HG03025 (cell line): ENCODE results near the gene TBL3.
A peak's percentile ranks its signal among the peaks of the same experiment; 100 is the strongest.
"Not testable (repeated sequence)": the region's sequence is repeated elsewhere in the genome, so short reads cannot be mapped to it uniquely, and the experiment has no call there.

Experiments
- ATAC-seq: cut with Tn5 transposase; IDR thresholded peaks from one replicate; pipeline ENCODE4 v1.9.1; 2021; ENCODE audit warnings: mild to moderate bottlenecking, moderate library complexity; ENCODE audit not compliant: unreplicated experiment, low FRiP score

Gene TBL3

GRCh38 chr16:1942810-1943726, 28.8 kb upstream of the TBL3 start, which contains the start of gene MSRB1:
Gene MSRB1 (minus strand): TSS chr16:1943199. CDS start chr16:1943156, 43 bp downstream.
- peak; percentile 81 for ATAC-seq

- ATAC-seq = no peak
These were observed 27.1 kb upstream of the TBL3 start for GRCh38 chr16:1944612-1945199.

- ATAC-seq = no peak
These were observed 26.1 kb upstream of the TBL3 start for GRCh38 chr16:1945559-1946391.

- ATAC-seq = no peak
These were observed 25.1 kb upstream of the TBL3 start for GRCh38 chr16:1946495-1947368.

- ATAC-seq = no peak
These were observed 24.5 kb upstream of the TBL3 start for GRCh38 chr16:1947369-1947670.

GRCh38 chr16:1949507-1949906, 22.3 kb upstream of the TBL3 start:
- no peak for ATAC-seq

GRCh38 chr16:1950047-1950446, 21.8 kb upstream of the TBL3 start:
- ATAC-seq = no peak

GRCh38 chr16:1950559-1950958, 21.3 kb upstream of the TBL3 start:
- no peak for ATAC-seq

GRCh38 chr16:1953734-1954133, 18.1 kb upstream of the TBL3 start:
- no peak for ATAC-seq

- not testable (repeated sequence) for ATAC-seq
These were observed 14.3 kb upstream of the TBL3 start for GRCh38 chr16:1957434-1958142.

GRCh38 chr16:1958143-1958491, 13.7 kb upstream of the TBL3 start:
- not testable (repeated sequence) for ATAC-seq

- no peak for ATAC-seq
These were observed 13.1 kb upstream of the TBL3 start for GRCh38 chr16:1958715-1959268.

- peak; percentile 54 for ATAC-seq
These were observed 12.4 kb upstream of the TBL3 start, which contains the start of gene NDUFB10 for GRCh38 chr16:1959269-1960039. Gene NDUFB10 (plus strand): TSS chr16:1959538. CDS start chr16:1959625, 87 bp downstream.

GRCh38 chr16:1960665-1961630, 10.9 kb upstream of the TBL3 start:
- ATAC-seq = no peak

GRCh38 chr16:1961651-1962067, 10.2 kb upstream of the TBL3 start:
- ATAC-seq = no peak

- not testable (repeated sequence) for ATAC-seq
These were observed 9.4 kb upstream of the TBL3 start for GRCh38 chr16:1962161-1963153.
